H1 (cell line): ENCODE results near the gene ADCY2. TPM values are rescaled to one million over a fixed set of nuclear protein-coding genes. Genes with fewer than 3 reads are reported as not detected.

Experiments used
- CTCF ChIA-PET: fragments of 300-600 bp; sonication (Branson Sonifier 250); formaldehyde crosslinking; loops from one replicate; lab custom pipeline; 2021; ENCODE audit not compliant: partially characterized antibody; lab: Charles Lee
- POLR2A ChIA-PET: fragments of 300-600 bp; sonication (Branson Sonifier 250); formaldehyde crosslinking; loops from one replicate; lab custom pipeline; 2021; ENCODE audit warnings: inconsistent platforms; ENCODE audit not compliant: partially characterized antibody; lab: Charles Lee
- DNase-seq, 2 experiments: peaks; one replicate each; pipeline versions ENCODE4 v3.0.0 to v3.0.0-alpha.2; 2010 to 2022; ENCODE audit warnings: low spot score in 2 of 2, low read depth in 1 of 2, mixed read lengths in 1 of 2
- FAIRE-seq: peaks from 2 replicates; lab custom pipeline; 2011; peaks lifted over from hg19 to GRCh38; lab: Jason Lieb, UNC
- H2AFZ ChIP-seq: 2 replicates; pipeline ENCODE4 v1.8.1; 2012; ENCODE audit warnings: low read length, inconsistent platforms
- H2AK5ac ChIP-seq: 2 replicates; pipeline ENCODE4 v1.6.1; 2013; ENCODE audit warnings: low read depth, low read length
- H2BK120ac ChIP-seq: replicated peaks from 2 replicates; pipeline ENCODE3; 2013; ENCODE audit warnings: low read depth, low read length, inconsistent platforms
- H2BK12ac ChIP-seq: 2 replicates; pipeline ENCODE4 v1.6.1; 2013; ENCODE audit warnings: low read depth, low read length
- H2BK15ac ChIP-seq: 2 replicates; pipeline ENCODE4 v1.6.1; 2013; ENCODE audit warnings: low read length
- H2BK20ac ChIP-seq: 2 replicates; pipeline ENCODE4 v1.6.1; 2013; ENCODE audit warnings: low read length
- H2BK5ac ChIP-seq: 2 replicates; pipeline ENCODE4 v1.6.1; 2013; ENCODE audit warnings: low read depth, low read length
- H3K14ac ChIP-seq: 2 replicates; pipeline ENCODE4 v1.6.1; 2013; ENCODE audit warnings: inconsistent platforms; ENCODE audit not compliant: insufficient read length
- H3K18ac ChIP-seq: 2 replicates; pipeline ENCODE4 v1.6.1; 2013; ENCODE audit warnings: low read length; ENCODE audit errors: extremely low read depth
- H3K23ac ChIP-seq: 2 replicates; pipeline ENCODE4 v1.6.1; 2013; ENCODE audit warnings: inconsistent platforms; ENCODE audit not compliant: insufficient read length
- H3K23me2 ChIP-seq: 2 replicates; pipeline ENCODE4 v1.6.1; 2013; ENCODE audit warnings: low read depth, low read length
- H3K27ac ChIP-seq: 2 replicates; pipeline ENCODE4 v1.6.1; 2011; ENCODE audit warnings: low read depth, low read length, inconsistent platforms
- H3K27me3 ChIP-seq, 4 experiments: replicated peaks in 1 of 4; 1 replicate in 1 of 4; 2 replicates in 3 of 4; pipeline versions ENCODE4 v1.6.1 to v1.8.1; 2011 to 2013; ENCODE audit warnings: low read length in 3 of 4, mild to moderate bottlenecking in 3 of 4, inconsistent platforms in 2 of 4, mixed read lengths in 2 of 4, moderate library complexity in 1 of 4; ENCODE audit not compliant: control insufficient read depth in 3 of 4, insufficient read depth in 3 of 4; ENCODE audit errors: extremely low read depth in 1 of 4
- H3K36me3 ChIP-seq, 4 experiments: 2 replicates each; pipeline versions ENCODE4 v1.6.1 to v1.8.1; 2011 to 2013; ENCODE audit warnings: mild to moderate bottlenecking in 4 of 4, low read length in 3 of 4, moderate library complexity in 2 of 4, control low read depth in 1 of 4, inconsistent platforms in 1 of 4; ENCODE audit not compliant: insufficient read depth in 4 of 4, control insufficient read depth in 2 of 4
- H3K4ac ChIP-seq: replicated peaks from 2 replicates; pipeline ENCODE3; 2013; ENCODE audit warnings: low read length, low read depth, mixed read lengths, inconsistent platforms; ENCODE audit not compliant: insufficient read length
- H3K4me1 ChIP-seq, 4 experiments: replicated peaks in 1 of 4; 1 replicate in 1 of 4; 2 replicates in 3 of 4; pipeline versions ENCODE4 v1.6.1 to v1.8.1; 2011 to 2013; ENCODE audit warnings: low read length in 3 of 4, inconsistent platforms in 2 of 4, mixed read lengths in 1 of 4; ENCODE audit not compliant: insufficient read depth in 4 of 4, control insufficient read depth in 3 of 4
- H3K4me2 ChIP-seq, 2 experiments: 2 replicates each; pipeline versions ENCODE4 v1.6.1 to v1.8.1; 2011 to 2013; ENCODE audit warnings: low read depth in 2 of 2, low read length in 2 of 2, control low read depth in 1 of 2, inconsistent platforms in 1 of 2, mild to moderate bottlenecking in 1 of 2; ENCODE audit not compliant: insufficient read depth in 1 of 2
- H3K4me3 ChIP-seq, 4 experiments: fragments of 200-600, 300-600 bp in 1 of 4; sonication (generic), shearing (Covaris generic), sonication (Bioruptor Twin) in 1 of 4; 2 replicates each; pipeline versions ENCODE4 v1.5.1 to v1.8.1; 2011 to 2016; ENCODE audit warnings: low read length in 4 of 4, low read depth in 3 of 4, control low read depth in 2 of 4, inconsistent platforms in 2 of 4, mild to moderate bottlenecking in 2 of 4, mixed read lengths in 1 of 4, moderate library complexity in 1 of 4; ENCODE audit not compliant: insufficient read depth in 2 of 4; ENCODE audit errors: extremely low read depth in 1 of 4
- H3K56ac ChIP-seq: replicated peaks from 2 replicates; pipeline ENCODE3; 2013; ENCODE audit warnings: low read depth, mild to moderate bottlenecking, mixed read lengths, low read length, inconsistent platforms; ENCODE audit not compliant: insufficient read length
- H3K79me1 ChIP-seq: 2 replicates; pipeline ENCODE4 v1.6.1; 2013; ENCODE audit warnings: low read depth, low read length, control low read depth
- H3K79me2 ChIP-seq, 2 experiments: 2 replicates each; pipeline versions ENCODE4 v1.6.1 to v1.8.1; 2012 to 2013; ENCODE audit warnings: low read length in 2 of 2, mild to moderate bottlenecking in 2 of 2, inconsistent platforms in 1 of 2; ENCODE audit not compliant: insufficient read depth in 2 of 2, control insufficient read depth in 1 of 2
- H3K9ac ChIP-seq, 4 experiments: replicated peaks in 1 of 4; 1 replicate in 1 of 4; 2 replicates in 3 of 4; pipeline versions ENCODE4 v1.6.1 to v1.8.1; 2011 to 2013; ENCODE audit warnings: low read depth in 3 of 4, low read length in 3 of 4, control low read depth in 2 of 4, mild to moderate bottlenecking in 2 of 4, moderate library complexity in 2 of 4, inconsistent platforms in 1 of 4; ENCODE audit errors: extremely low read depth in 1 of 4
- H3K9me3 ChIP-seq, 2 experiments: 2 replicates each; pipeline versions ENCODE4 v1.6.1 to v1.8.1; 2012 to 2013; ENCODE audit warnings: mild to moderate bottlenecking in 2 of 2, moderate library complexity in 2 of 2, control low read depth in 1 of 2, inconsistent platforms in 1 of 2, low read depth in 1 of 2, low read length in 1 of 2, mixed read lengths in 1 of 2; ENCODE audit not compliant: insufficient read depth in 2 of 2
- H4K20me1 ChIP-seq, 2 experiments: replicated peaks in 1 of 2; 2 replicates each; pipeline versions ENCODE3 to v1.8.1; 2011 to 2013; ENCODE audit warnings: inconsistent platforms in 2 of 2, low read length in 2 of 2, mild to moderate bottlenecking in 1 of 2; ENCODE audit not compliant: insufficient read depth in 2 of 2, control insufficient read depth in 1 of 2
- H4K5ac ChIP-seq: 2 replicates; pipeline ENCODE4 v1.6.1; 2013; ENCODE audit warnings: low read length, low read depth, mixed read lengths, inconsistent platforms; ENCODE audit not compliant: insufficient read length
- H4K8ac ChIP-seq: 2 replicates; pipeline ENCODE4 v1.8.0; 2013; ENCODE audit warnings: mild to moderate bottlenecking, moderate library complexity, low read length, inconsistent platforms; ENCODE audit not compliant: insufficient read depth; ENCODE audit errors: extremely low read depth
- H4K91ac ChIP-seq: replicated peaks from 2 replicates; pipeline ENCODE3; 2013; ENCODE audit warnings: low read length, mixed read lengths, inconsistent platforms; ENCODE audit not compliant: insufficient read length
- BACH1 ChIP-seq: IDR thresholded peaks from 2 replicates; pipeline ENCODE4 v1.6.1; 2012; ENCODE audit warnings: low read length, improper control_type of control experiment
- JUND ChIP-seq: IDR thresholded peaks from 2 replicates; pipeline ENCODE4 v1.6.1; 2011; ENCODE audit warnings: mild to moderate bottlenecking, improper control_type of control experiment, low read length
- RBBP5 ChIP-seq: IDR thresholded peaks from 2 replicates; pipeline ENCODE4 v1.7.1; 2012; ENCODE audit warnings: low read depth, mild to moderate bottlenecking, inconsistent platforms, low read length, moderate library complexity, borderline replicate concordance
- SP4 ChIP-seq: IDR thresholded peaks from 2 replicates; pipeline ENCODE4 v1.6.1; 2012; ENCODE audit warnings: low read length, inconsistent platforms
- TCF12 ChIP-seq: IDR thresholded peaks from 2 replicates; pipeline ENCODE4 v1.6.1; 2011; ENCODE audit warnings: low read depth, mild to moderate bottlenecking, low read length
- WGBS, 2 experiments: shearing (Covaris generic) in 1 of 2; methylation state at CpG; one replicate each; pipeline versions ENCODE4 v1.1.6 to v1.1.7; 2013 to 2015; ENCODE audit warnings: low lambda C conversion rate in 2 of 2, mixed read lengths in 2 of 2, inconsistent platforms in 1 of 2, low coverage in 1 of 2, missing lambda C conversion rate in 1 of 2; ENCODE audit not compliant: insufficient replicate concordance in 2 of 2, insufficient coverage in 1 of 2, insufficient read length in 1 of 2; ENCODE audit errors: extremely low coverage in 1 of 2, missing lambda C conversion rate in 1 of 2; 5-methylcytosine and 5-hydroxymethylcytosine counted together
- polyA plus RNA-seq, 7 experiments: library from polyadenylated mRNA; depleted of rRNA in 3 of 7; stranded (reverse) in 5 of 7; unstranded in 2 of 7; fragments of >200 nt in 5 of 7; fragments of 200-250 nt in 2 of 7; gene quantifications; 1 replicate in 5 of 7; 2 replicates in 1 of 7; 4 replicates in 1 of 7; pipeline versions ENCODE4 v1.2.1 to v1.2.3, GENCODE V29; 2011 to 2013; ENCODE audit warnings: missing spikeins in 2 of 7, mixed read lengths in 2 of 7
- total RNA-seq: library from RNA; stranded (reverse); fragmentation: NEBNext Ultra II Directional; extraction: Animal tissue kit (Norgen Biotek cat#: 25700); gene quantifications from 2 replicates; pipeline ENCODE4 v1.2.1, GENCODE V29; 2021

Gene ADCY2
- total and polyA plus RNA-seq, 2 of the 8 experiments (the other 6 are each of a cell fraction or from before 2014, with no cell fraction given): 35.8 to 122 TPM

DNA sequence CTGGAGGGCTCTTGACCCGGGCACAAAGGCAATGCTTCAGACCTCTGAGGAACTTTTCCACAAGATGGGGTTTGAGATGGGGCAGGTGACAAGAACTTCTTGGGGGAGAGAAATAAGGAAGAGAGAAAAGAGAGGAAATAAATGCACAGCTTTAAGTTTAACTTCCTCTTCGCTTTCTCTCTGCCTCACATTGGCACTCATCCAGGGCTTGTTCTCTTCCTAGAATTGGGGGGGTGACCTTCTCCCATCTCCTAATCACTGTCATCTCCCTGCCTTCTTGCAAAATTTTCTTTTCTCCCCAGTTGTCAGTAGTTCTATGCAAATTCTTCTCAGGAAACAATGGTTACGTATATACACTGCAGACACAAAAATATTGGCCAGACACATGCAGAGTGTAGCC, 19.1 kb upstream of the ADCY2 start:
- Histone ChIP-seq H3K23ac (no peak overlapping the region), H4K20me1 (peaks cover 0 to 6% of the 10 kb centered on the region in 2 experiments), H2BK20ac (no peak overlapping the region), H3K9me3 (peaks cover 0 to 6% of the 10 kb centered on the region in 2 experiments; a peak in 1 of 4 replicates), H3K79me1 (no peaks in the 10 kb centered on the region), H4K91ac (no peak overlapping the region), H4K5ac (no peak overlapping the region), H2BK12ac (no peak overlapping the region), H3K9ac (no peak overlapping the region), H3K27me3 (no peaks in the 10 kb centered on the region; a peak in 1 of 7 replicates), H2BK15ac (no peak overlapping the region), H3K4me1 (no peaks in the 10 kb centered on the region; a peak in 1 of 7 replicates), H3K4me2 (no peak overlapping the region), H2AFZ (no peak overlapping the region), H3K18ac (no peak overlapping the region), H3K23me2 (peaks cover 8% of the 10 kb centered on the region; the same call in 1 of the 2 replicates), H3K56ac (no peak overlapping the region), H3K4ac (no peak overlapping the region), H3K79me2 (no peaks in the 10 kb centered on the region), H2BK120ac (no peak overlapping the region), H2AK5ac (no peak overlapping the region), H3K14ac (no peak overlapping the region), H3K4me3 (no peak overlapping the region), H2BK5ac (no peak overlapping the region), H4K8ac (no peak overlapping the region), H3K36me3 (no peaks in the 10 kb centered on the region), H3K27ac (no peak overlapping the region)
- CTCF ChIA-PET: no interaction called here
- POLR2A ChIA-PET: no interaction called here
- 85% methylated on average over 3 of the region's 3 CpGs; no CpG with 5 or more reads in 1 of the 2 experiments for WGBS, 2 experiments
- FAIRE-seq (no peak), DNase-seq (no peak)
- TF ChIP-seq JUND (no peak), TCF12 (no peak), SP4 (no peak), RBBP5 (no peak), BACH1 (no peak)
